Stimulated activated CD4-positive, alpha-beta T cell treated with anti-CD3 and anti-CD28 coated beads, Interleukin-4, amount 100 ng/mL, for 24 hours (primary cell): ENCODE results near the gene PRKAR2B.
"Not testable (repeated sequence)": the region's sequence is repeated elsewhere in the genome, so short reads cannot be mapped to it uniquely, and the experiment has no call there.

Source experiments
- DNase-seq: peaks from one replicate; pipeline ENCODE4 v3.0.0-alpha.2; 2020

Gene PRKAR2B

DNA sequence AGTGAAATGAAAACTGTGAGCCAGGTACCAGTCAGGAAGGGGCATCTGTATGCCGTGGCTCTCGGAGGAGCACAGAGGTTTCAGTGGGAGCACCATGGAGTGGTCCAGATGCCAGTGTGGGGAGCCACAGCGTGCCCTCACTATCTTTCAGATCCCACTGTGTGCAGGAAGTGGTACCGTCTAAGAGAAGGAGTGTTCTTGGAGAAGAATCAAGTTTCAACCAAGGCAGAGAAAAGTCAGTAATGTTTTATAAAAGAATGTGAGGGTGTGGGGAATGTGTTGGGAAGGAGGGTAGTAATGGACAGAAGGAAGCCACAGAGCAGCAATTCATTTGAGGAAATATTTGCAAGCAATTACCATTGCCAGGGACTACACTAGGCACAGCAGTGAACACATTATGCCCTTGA is 35.6 kb downstream of the PRKAR2B start:
- no peak for DNase-seq

- no peak for DNase-seq
These were observed 36.0 kb downstream of the PRKAR2B start for GRCh38 chr7:107080533-107080932.

DNA sequence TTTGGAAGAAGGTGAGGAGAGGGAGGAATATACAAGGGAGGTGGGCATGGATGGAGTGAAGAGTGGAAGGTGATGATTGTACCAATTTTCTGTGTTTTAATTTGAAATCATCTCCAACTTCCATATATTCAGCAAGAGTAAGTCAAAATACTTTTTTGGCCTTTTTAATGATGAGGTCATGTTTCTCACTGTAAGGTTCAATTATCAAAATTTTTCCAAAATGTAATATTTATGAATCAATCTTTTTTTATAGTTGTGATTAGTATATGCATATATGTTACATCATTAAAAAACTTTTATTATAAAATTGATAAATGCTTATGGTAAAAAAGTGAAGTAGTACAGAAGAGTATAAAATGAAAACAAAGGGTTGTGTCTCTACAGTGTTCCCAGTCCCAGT is 40.7 kb downstream of the PRKAR2B start:
- no peak for DNase-seq

DNA sequence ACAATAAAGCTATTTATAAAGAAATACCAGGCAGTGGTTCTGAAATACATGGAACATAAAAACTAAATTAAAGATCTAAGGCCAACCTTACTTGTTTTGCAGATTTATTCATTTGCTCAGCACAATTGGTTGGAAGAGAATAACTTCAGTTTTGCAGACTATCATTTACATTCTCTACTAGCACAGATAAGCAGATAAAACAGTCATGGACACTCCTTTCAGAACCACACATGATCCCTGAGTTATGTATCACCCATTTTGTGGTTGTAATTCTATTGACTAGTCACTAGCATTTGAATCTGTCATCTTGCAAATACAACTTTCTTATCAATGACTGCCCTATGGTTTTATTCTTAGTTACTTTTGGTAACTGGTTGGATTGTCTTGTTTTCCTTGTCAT is 45.1 kb downstream of the PRKAR2B start:
- DNase-seq: no peak

GRCh38 chr7:107090457-107090856 is 46.0 kb downstream of the PRKAR2B start:
- DNase-seq: no peak

- no peak for DNase-seq
These were observed 46.8 kb downstream of the PRKAR2B start for GRCh38 chr7:107091306-107091705.

GRCh38 chr7:107093671-107094070 is 49.2 kb downstream of the PRKAR2B start:
- DNase-seq: not testable (repeated sequence)

GRCh38 chr7:107099154-107099553 is 54.6 kb downstream of the PRKAR2B start:
- DNase-seq: not testable (repeated sequence)

GRCh38 chr7:107100824-107101223 is 56.3 kb downstream of the PRKAR2B start:
- DNase-seq: no peak

GRCh38 chr7:107103369-107103768 is 58.9 kb downstream of the PRKAR2B start:
- DNase-seq: no peak

GRCh38 chr7:107104801-107105200 is 60.3 kb downstream of the PRKAR2B start:
- DNase-seq: no peak

DNA sequence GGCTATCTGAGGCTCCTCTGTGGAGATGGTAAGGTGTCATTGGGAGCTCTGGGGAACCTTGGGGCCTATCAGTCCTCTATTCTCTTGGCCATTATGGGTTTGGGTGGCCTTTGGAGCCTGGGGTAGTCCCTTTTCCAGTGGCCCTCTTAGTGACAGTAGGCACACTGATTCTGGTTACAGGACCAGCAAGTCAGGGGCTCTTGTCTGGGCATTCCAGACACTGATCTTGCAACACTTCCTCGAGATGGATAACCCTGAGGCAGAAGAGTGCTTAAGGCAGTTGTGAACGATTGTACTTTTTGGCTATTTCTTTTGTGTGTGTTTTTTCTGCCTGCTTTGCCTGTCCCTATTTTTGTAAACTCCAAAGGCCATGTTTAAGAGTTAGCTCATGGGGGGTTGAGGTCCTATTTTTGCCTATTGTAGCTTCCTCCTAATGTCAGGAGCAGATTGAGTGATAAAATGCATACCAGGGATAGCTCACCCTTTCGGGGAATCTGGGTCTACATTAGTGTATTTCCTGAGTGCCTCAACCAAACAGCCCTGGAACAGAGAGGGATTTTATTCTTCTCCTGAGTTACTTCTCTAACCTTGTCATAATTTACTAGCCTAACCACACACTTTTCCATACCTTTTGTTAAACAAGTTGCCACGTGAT is 61.2 kb downstream of the PRKAR2B start:
- no peak for DNase-seq

- DNase-seq: no peak
These were observed 64.4 kb downstream of the PRKAR2B start for GRCh38 chr7:107108793-107109371.

DNA sequence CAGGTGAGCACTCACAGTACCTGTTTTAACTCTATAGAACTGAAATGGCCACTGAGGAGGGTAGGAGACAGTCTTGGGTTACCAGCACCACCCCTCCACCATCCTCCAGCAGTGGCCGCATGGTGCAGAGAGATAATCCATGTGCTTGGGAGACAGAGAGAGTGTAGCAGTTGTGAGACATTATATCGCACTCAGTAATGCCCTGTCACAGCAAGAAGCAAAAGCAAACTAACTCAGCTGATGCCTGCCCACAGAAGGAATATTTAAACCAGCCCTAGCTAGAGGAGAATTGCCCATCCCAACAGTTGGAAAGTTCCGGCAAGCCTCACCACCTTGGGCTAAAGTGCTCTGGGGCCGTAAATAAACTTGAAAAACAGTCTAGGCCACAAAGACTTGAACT is 65.5 kb downstream of the PRKAR2B start:
- no peak for DNase-seq

DNA sequence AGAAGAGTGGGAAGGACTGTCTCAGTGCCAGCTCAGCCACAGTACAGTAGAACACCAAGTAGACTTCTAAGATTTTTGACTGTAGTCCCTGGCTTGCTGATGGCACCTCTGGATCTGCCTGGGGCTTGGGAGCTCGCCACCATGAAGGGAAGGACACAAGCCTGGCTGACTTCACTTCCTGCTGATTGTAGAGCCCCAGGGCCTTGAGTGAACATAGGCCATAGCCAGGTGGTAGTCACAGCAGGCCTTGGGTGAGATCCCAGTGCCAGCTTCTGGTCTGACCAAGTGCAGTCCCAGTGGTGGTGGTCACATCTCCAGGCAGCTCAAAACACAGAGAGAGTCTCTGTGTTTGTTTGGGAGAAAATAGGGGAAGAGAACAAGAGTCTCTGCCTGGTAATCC is 66.7 kb downstream of the PRKAR2B start:
- DNase-seq: no peak

- DNase-seq: no peak
These were observed 69.4 kb downstream of the PRKAR2B start for GRCh38 chr7:107113866-107114265.

DNA sequence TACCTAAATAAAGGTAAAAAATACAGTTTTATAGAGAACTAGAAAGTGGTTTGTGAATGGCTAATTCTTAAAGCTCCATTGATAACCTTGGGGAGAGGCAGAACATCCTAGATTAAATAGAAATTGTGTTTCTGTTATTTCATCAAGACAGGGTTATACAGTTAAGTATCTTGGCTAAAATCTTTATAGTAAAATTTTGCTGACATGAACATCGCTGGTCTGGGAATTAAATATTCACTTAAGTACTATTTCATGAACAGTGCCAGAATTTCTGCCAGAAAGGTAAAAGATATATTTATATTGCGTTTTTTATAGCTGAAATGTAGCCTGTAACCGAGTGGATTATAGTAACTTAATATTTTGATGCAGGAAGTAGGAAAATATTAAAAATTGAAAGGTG is 70.6 kb downstream of the PRKAR2B start:
- DNase-seq: no peak

DNA sequence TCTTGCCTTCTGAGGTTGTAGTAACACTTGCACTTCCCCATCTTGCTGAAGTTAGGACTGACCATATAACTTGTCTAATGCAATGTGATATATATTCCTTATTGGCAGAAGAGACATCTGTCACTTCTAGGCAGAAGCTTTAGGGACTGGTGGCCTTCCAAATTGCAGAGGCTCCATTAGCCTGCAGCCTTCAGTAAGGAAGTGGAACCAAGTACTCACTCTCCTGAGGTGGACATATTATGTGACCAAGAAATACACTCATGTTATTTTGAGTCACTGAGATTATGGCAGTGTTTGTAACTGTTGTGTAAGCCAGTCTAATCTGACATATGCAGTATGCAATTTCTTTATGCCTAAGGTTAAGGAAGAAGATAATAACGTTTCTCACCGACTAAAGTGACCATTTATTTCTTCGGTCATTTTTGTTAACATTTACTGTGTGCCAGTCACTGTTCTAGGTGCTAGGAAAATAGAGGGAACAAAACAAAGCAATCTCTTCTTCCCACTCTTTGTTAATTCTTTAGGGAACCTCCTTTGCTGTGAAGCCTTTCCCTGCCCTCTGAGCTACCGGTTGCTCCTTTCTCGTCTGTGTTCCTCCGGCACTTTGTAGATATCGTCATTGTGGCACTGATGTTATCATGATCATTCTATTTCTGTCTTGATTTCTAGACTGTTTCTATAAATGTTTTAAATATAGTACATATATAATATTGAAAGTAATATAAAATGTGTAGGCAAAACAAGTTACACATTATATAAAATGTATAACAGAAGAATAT is 71.4 kb downstream of the PRKAR2B start:
- DNase-seq: no peak

DNA sequence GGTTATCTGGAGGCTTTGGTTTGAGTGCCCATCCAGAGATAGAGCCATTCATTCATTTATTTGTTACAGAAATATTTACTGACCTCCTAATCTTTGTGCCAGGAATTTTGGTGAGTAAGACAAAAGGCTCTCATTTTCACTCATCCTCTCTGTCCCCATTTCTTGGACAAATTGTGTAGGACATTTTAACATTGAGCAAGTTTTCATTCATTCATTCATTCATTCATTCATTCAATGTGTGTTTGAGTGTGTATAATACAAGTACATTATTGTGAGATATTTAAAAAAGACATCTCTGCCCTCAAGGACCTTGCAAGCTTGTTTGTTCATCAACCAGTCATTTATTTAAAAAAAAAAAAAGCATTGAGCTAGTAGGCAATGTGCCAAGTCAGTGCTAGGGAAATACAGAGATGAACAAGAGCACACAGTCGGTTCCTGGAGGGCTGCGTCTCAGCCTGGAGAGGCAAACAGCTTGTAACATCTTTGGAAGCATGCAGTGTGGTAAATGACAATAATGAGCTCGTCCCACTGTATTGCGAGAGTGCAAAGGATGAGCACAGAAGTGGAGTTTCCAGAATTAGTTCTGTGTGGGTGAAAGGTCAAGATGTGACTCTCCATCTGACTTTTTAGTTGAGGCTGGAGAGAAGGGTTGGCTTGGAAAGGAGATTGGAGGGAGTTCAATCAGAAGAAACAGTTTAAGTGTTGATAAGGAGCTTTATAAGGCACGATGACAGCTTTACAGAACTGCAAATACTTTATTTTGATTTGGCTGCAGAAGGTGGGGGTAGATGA is 73.8 kb downstream of the PRKAR2B start:
- DNase-seq: no peak

DNA sequence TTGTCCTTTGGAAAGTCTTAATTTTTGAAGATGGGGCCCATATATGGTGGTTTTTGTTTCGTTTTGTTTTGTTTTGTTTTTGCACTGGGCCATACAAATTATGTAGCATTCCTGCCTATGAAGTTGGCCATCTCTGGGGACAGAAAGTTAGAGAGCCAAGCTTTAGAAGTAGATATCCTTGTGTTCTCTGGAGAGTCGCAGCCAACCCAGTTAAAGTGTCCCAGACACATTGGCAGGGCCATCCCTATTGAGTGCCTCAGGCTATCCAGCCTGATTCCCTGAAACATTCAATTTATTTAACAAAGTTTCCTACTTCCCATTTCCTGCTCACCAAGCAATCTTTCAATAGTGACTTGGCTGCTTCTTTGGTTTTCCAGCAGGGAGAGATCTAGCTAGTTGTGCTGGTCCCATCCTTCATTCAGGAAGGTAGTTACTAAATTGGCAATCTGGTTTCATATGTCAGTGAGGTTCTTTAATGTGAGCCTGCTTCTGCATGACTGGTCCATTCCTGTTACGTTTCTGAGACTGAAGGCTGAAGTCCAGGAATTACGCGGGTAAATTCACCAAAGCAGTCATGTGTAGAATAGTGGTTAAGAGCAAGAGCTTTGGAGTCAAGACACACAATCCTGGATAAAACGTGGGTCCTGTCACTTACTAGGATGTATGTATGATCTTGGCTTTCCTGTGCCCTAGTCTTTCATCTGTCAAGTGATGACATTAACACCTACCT is 75.0 kb downstream of the PRKAR2B start:
- DNase-seq: no peak

GRCh38 chr7:107122486-107122911 is 78.0 kb downstream of the PRKAR2B start:
- no peak for DNase-seq

GRCh38 chr7:107123392-107123791 is 78.9 kb downstream of the PRKAR2B start:
- DNase-seq: no peak

GRCh38 chr7:107125475-107125874 is 81.0 kb downstream of the PRKAR2B start:
- no peak for DNase-seq
